ENCODE results near the gene ILK.

GRCh38 chr11:6630632-6631291, 27.2 kb downstream of the ILK start:
- TF ChIP-seq MAX (IDR thresholded peaks at IDR 0.05) (no peak), TCF7L2 (IDR thresholded peaks at IDR 0.05; ENCODE audit: borderline replicate concordance, extremely low read depth, insufficient read depth, insufficient read length) (no peak), CEBPB (IDR thresholded peaks at IDR 0.05; ENCODE audit: low read depth) (no peak), ELF1 (IDR thresholded peaks at IDR 0.05; ENCODE audit: borderline replicate concordance, low read depth) (no peak), RAD21 (IDR thresholded peaks at IDR 0.05; ENCODE audit: low read depth) (no peak), JUND (IDR thresholded peaks at IDR 0.05) (no peak), EZH2phosphoT487 (IDR thresholded peaks at IDR 0.05; ENCODE audit: borderline replicate concordance) (no peak), REST (IDR thresholded peaks at IDR 0.05; ENCODE audit: low read depth) (no peak), POLR2AphosphoS5 (IDR thresholded peaks at IDR 0.05; ENCODE audit: low read depth, low read length) (no peak), ZNF274 (IDR thresholded peaks at IDR 0.05; ENCODE audit: low read depth, low read length) (no peak), EGR1 (IDR thresholded peaks at IDR 0.05; ENCODE audit: low read depth) (no peak), SIN3A (IDR thresholded peaks at IDR 0.05; ENCODE audit: low read depth) (no peak)
- TF ChIP-seq, protein P1, sequence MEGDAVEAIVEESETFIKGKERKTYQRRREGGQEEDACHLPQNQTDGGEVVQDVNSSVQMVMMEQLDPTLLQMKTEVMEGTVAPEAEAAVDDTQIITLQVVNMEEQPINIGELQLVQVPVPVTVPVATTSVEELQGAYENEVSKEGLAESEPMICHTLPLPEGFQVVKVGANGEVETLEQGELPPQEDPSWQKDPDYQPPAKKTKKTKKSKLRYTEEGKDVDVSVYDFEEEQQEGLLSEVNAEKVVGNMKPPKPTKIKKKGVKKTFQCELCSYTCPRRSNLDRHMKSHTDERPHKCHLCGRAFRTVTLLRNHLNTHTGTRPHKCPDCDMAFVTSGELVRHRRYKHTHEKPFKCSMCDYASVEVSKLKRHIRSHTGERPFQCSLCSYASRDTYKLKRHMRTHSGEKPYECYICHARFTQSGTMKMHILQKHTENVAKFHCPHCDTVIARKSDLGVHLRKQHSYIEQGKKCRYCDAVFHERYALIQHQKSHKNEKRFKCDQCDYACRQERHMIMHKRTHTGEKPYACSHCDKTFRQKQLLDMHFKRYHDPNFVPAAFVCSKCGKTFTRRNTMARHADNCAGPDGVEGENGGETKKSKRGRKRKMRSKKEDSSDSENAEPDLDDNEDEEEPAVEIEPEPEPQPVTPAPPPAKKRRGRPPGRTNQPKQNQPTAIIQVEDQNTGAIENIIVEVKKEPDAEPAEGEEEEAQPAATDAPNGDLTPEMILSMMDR (IDR thresholded peaks at IDR 0.05 in 2 of 3, conservative IDR thresholded peaks at IDR 0.05 in 1 of 3; ENCODE audit: borderline replicate concordance in 1 of 3, insufficient read depth in 1 of 3, low read depth in 2 of 3, low read length in 2 of 3) = no peak

Data from HCT116 (cell line).